Smooth muscle cell (in vitro differentiated cells): ENCODE results near the gene NEURL2. TPM values are rescaled to one million over a fixed set of nuclear protein-coding genes. Genes with fewer than 3 reads are reported as not detected.

Experiments used
- DNase-seq: peaks from one replicate; lab custom pipeline; 2025; ENCODE audit not compliant: unreplicated experiment; lab: John Stamatoyannopoulos, UW
- H2AFZ ChIP-seq: fragments of 200-600 bp; sonication (generic); 2 replicates; pipeline ENCODE4 v1.6.0; 2016; ENCODE audit warnings: antibody characterized with exemption, low read depth, mild to moderate bottlenecking
- H3F3A ChIP-seq: fragments of 200-600 bp; sonication (generic); 2 replicates; pipeline ENCODE4 v1.6.0; 2017; ENCODE audit warnings: antibody characterized with exemption, low read depth
- H3K27ac ChIP-seq: fragments of 200-600 bp; sonication (generic); 2 replicates; pipeline ENCODE4 v1.5.1; 2016; ENCODE audit warnings: low read depth, mild to moderate bottlenecking
- H3K27me3 ChIP-seq: fragments of 200-600 bp; sonication (generic); 2 replicates; pipeline ENCODE4 v1.6.1; 2016; ENCODE audit warnings: low read depth, mild to moderate bottlenecking
- H3K36me3 ChIP-seq: fragments of 200-600 bp; sonication (generic); 2 replicates; pipeline ENCODE4 v1.5.1; 2016; ENCODE audit warnings: low read depth
- H3K4me1 ChIP-seq: fragments of 200-600 bp; sonication (generic); 2 replicates; pipeline ENCODE4 v1.5.1; 2016; ENCODE audit warnings: low read depth
- H3K4me2 ChIP-seq: fragments of 200-600 bp; sonication (generic); 2 replicates; pipeline ENCODE4 v1.6.0; 2016; ENCODE audit warnings: mild to moderate bottlenecking
- H3K4me3 ChIP-seq: fragments of 200-600 bp; sonication (generic); 2 replicates; pipeline ENCODE4 v1.5.1; 2016; ENCODE audit warnings: mild to moderate bottlenecking
- H3K79me2 ChIP-seq: fragments of 200-600 bp; sonication (generic); 2 replicates; pipeline ENCODE4 v1.6.0; 2016; ENCODE audit warnings: low read depth, mild to moderate bottlenecking
- H3K9ac ChIP-seq: fragments of 200-600 bp; sonication (generic); 2 replicates; pipeline ENCODE4 v1.6.0; 2016; ENCODE audit warnings: low read depth
- H3K9me3 ChIP-seq: fragments of 200-600 bp; sonication (generic); replicated peaks from 2 replicates; pipeline ENCODE4 v1.5.1; 2016; ENCODE audit warnings: low read depth
- H4K20me1 ChIP-seq: fragments of 200-600 bp; sonication (generic); 2 replicates; pipeline ENCODE4 v1.6.0; 2016; ENCODE audit warnings: low read depth
- WGBS: methylation state at CpG from one replicate; pipeline ENCODE4 v1.1.7; 2016; ENCODE audit warnings: low lambda C conversion rate; 5-methylcytosine and 5-hydroxymethylcytosine counted together
- polyA plus RNA-seq: library from polyadenylated mRNA; unstranded; fragments of >200 nt; fragmentation: Nextera tagmentation; extraction: Ambion mirVana; gene quantifications from 2 replicates; pipeline ENCODE4 v1.2.1, GENCODE V29; 2016
- total RNA-seq: library from RNA; depleted of rRNA; stranded (reverse); fragments of >200 nt; gene quantifications from 2 replicates; pipeline ENCODE4 v1.2.3, GENCODE V29; 2014
- TF ChIP-seq, protein P1 (sequence below): fragments of 200-600 bp; sonication (generic); IDR thresholded peaks from 2 replicates; pipeline ENCODE4 v1.5.1; 2017; ENCODE audit warnings: borderline replicate concordance, mild to moderate bottlenecking, antibody characterized with exemption; ENCODE audit not compliant: insufficient read depth, poor library complexity, severe bottlenecking

The NEURL2 gene
- total and polyA plus RNA-seq, 2 experiments from 2014 or later, result 0.31 to 3.7 TPM

DNA sequence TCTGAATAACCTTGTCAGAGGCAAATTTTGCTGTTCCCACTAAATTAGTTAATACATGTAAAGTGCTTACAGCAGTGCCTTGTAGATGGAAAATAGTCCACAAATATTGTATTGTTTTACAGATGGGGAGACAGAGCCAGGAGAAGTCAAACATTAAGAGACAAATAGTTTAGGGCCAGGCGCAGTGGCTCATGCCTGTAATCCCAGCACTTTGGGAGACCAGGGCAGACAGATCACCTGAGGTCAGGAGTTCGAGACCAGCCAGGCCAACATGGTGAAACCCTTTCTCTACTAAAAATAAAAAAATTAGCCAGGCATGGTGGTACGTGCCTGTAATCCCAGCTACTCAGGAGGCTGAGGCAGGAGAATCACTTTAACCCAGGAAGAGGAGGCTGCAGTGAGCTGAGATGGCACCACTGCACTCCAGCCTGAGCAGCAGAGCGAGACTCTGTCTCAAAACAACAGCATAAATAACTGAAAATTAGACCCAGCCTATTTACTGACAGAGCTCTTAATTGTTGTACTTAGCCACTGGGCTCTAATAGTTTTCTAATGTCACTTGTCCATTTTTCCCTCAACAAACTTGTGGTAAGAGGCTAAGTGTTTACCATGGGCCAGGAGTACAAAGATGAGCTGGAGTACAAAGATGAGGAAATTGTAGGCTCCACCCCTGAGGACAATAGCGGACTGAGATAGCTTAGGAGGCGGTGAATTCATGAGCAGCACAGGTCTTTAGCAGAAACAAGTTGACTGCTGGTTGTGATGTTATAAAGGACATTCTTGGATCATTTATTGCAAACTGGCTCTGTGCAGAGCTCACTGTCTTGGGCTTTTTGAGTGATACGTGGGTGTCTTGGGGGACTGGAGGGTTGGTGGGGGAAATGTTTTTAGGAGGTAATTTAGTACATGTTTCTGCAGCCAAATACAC, 27.2 kb downstream of the NEURL2 start:
- no peak overlapping the region for H3K4me2 ChIP-seq
- WGBS, result 94% methylated on average over 7 of the region's 7 CpGs
- no peak overlapping the region for H2AFZ ChIP-seq
- H4K20me1 ChIP-seq, result no peaks in the 10 kb centered on the region
- H3K4me3 ChIP-seq, result no peak overlapping the region
- TF ChIP-seq, protein P1, sequence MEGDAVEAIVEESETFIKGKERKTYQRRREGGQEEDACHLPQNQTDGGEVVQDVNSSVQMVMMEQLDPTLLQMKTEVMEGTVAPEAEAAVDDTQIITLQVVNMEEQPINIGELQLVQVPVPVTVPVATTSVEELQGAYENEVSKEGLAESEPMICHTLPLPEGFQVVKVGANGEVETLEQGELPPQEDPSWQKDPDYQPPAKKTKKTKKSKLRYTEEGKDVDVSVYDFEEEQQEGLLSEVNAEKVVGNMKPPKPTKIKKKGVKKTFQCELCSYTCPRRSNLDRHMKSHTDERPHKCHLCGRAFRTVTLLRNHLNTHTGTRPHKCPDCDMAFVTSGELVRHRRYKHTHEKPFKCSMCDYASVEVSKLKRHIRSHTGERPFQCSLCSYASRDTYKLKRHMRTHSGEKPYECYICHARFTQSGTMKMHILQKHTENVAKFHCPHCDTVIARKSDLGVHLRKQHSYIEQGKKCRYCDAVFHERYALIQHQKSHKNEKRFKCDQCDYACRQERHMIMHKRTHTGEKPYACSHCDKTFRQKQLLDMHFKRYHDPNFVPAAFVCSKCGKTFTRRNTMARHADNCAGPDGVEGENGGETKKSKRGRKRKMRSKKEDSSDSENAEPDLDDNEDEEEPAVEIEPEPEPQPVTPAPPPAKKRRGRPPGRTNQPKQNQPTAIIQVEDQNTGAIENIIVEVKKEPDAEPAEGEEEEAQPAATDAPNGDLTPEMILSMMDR, result no peak
- no peaks in the 10 kb centered on the region for H3K4me1 ChIP-seq
- no peak for DNase-seq
- no peak overlapping the region for H3K27ac ChIP-seq
- no peaks in the 10 kb centered on the region for H3K9me3 ChIP-seq
- H3K79me2 ChIP-seq, result peaks cover 2% of the 10 kb centered on the region
- H3K27me3 ChIP-seq, result no peaks in the 10 kb centered on the region
- no peaks in the 10 kb centered on the region for H3F3A ChIP-seq
- no peaks in the 10 kb centered on the region for H3K36me3 ChIP-seq
- H3K9ac ChIP-seq, result no peak overlapping the region

DNA sequence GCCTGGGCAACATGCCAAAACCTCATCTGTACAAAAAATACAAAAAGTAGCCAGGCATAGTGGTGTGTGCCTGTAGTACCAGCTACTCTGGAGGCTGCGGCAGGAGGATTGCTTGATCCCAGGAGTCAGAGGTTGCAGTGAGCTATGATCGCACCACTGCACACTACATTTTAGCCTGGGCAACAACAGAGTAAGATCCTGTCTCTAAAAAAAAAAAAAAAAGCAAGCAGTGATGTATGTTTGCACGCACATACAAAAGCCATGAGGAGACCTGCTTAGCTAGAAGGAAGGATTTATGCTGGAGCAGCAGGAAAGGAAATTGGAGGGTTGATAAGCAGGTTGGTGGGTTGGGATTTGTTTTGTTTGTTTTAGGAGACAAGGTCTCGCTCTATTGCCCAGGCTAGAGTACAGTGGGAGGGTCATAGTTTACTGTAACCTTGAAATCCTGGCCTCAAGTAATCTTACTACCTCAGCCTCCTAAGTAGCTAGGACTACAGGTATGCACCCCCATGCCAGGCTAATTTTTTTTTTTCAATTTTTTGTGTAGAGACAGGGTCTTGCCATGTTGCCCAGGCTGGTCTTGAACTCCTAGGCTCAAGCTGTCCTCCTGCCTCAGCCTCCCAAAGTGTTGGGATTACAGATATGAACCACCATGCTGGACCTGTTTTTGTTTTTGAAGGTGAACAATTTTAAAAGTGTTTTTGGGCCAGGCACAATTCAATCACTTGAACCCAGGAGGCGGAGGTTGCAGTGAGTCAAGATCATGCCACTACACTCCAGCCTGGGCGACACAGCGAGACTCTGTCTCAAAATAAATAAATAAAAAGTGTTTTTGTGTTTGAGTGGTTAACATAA, 29.6 kb downstream of the NEURL2 start:
- Histone ChIP-seq H3K4me2 (no peak overlapping the region), H2AFZ (no peak overlapping the region), H3K36me3 (no peaks in the 10 kb centered on the region), H3K9ac (no peak overlapping the region), H4K20me1 (no peaks in the 10 kb centered on the region), H3K27ac (no peak overlapping the region), H3F3A (no peaks in the 10 kb centered on the region), H3K79me2 (peaks cover 13% of the 10 kb centered on the region), H3K9me3 (no peaks in the 10 kb centered on the region), H3K4me3 (no peak overlapping the region), H3K27me3 (no peaks in the 10 kb centered on the region), H3K4me1 (peaks cover 9% of the 10 kb centered on the region)
- TF ChIP-seq, protein P1, result no peak
- 97% methylated on average over 7 of the region's 7 CpGs for WGBS
- no peak for DNase-seq

DNA sequence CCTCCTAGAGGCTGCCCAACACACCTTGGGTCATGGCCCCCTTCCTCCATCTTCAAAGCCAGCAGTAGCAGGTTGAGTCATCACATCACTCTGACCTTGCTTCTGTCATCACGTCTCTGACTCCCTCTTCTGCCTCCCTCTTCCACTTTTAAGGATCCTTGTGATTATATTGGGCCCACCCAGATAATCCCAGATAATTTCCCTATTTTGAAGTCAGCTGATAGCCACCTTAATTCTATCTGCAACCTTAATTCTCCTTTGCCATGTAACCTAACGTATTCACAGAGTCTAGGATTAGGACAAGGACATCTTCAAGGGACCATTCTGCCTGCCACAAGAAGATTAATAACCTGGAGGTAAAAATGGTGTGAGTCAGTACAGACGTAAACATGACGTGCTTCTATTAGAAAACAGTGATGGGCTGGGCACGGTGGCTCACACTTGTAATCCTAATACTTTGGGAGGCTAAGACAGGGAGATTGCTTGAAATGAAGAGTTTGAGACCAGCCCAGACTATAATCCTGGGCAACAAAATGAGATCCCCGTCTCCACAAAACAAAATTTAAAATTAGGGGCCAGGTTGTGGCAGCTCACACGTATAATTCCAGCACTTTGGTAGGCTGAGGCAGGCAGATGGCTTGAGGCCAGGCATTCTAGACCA, 30.3 kb downstream of the NEURL2 start:
- TF ChIP-seq, protein P1, result no peak
- no peak for DNase-seq
- Histone ChIP-seq H3K4me2 (no peak overlapping the region), H3K4me1 (peaks cover 13% of the 10 kb centered on the region), H3K9me3 (no peaks in the 10 kb centered on the region), H3K9ac (no peak overlapping the region), H3K27ac (no peak overlapping the region), H2AFZ (no peak overlapping the region), H3F3A (no peaks in the 10 kb centered on the region), H3K79me2 (peaks cover 21% of the 10 kb centered on the region), H3K36me3 (no peaks in the 10 kb centered on the region), H3K27me3 (no peaks in the 10 kb centered on the region), H3K4me3 (no peak overlapping the region), H4K20me1 (no peaks in the 10 kb centered on the region)
- 76% methylated on average over 7 of the region's 7 CpGs for WGBS
